Gastroesophageal sphincter (tissue), 4 donors: ENCODE results near the gene DYRK3. TPM values are rescaled to one million over a fixed set of nuclear protein-coding genes. Genes with fewer than 3 reads are reported as not detected.

Source experiments
- ATAC-seq: fragments of 150-250 bp; one replicate; pipeline ENCODE4 v1.9.1; 2016; ENCODE audit warnings: mild to moderate bottlenecking, moderate library complexity
- H3K27ac ChIP-seq, 4 donors: fragments of 200-600 bp; sonication (generic) in 3 of 4; 1 replicate in 3 of 4; 2 replicates in 1 of 4; pipeline ENCODE4 v1.5.1; 2016 to 2019
- H3K27me3 ChIP-seq: fragments of 200-600 bp; sonication (generic); one replicate; pipeline ENCODE4 v1.5.1; 2019
- H3K36me3 ChIP-seq, 2 donors: fragments of 200-600 bp; sonication (generic); one replicate each; pipeline ENCODE4 v1.5.1; 2019; ENCODE audit warnings: control low read depth in 1 of 2
- H3K4me1 ChIP-seq, 3 donors: fragments of 200-600 bp; sonication (generic); 1 replicate in 2 of 3; 2 replicates in 1 of 3; pipeline ENCODE4 v1.5.1; 2016 to 2019; ENCODE audit warnings: control low read depth in 2 of 3
- H3K4me3 ChIP-seq, 2 donors: fragments of 200-600 bp; sonication (generic); one replicate each; pipeline ENCODE4 v1.5.1; 2019; ENCODE audit warnings: mild to moderate bottlenecking in 1 of 2, moderate library complexity in 1 of 2
- H3K9me3 ChIP-seq, 3 donors: fragments of 200-600 bp; sonication (generic); one replicate each; pipeline ENCODE4 v1.5.1; 2017 to 2019; ENCODE audit warnings: control low read depth in 2 of 3
- CTCF ChIP-seq, 4 experiments: fragments of 200-600 bp in 2 of 4; fragments of 450-650 bp in 2 of 4; sonication (generic) in 1 of 4; IDR thresholded peaks; one replicate each; pipeline ENCODE4 v1.5.1; 2017 to 2019; ENCODE audit warnings: antibody characterized with exemption in 4 of 4, mild to moderate bottlenecking in 2 of 4, moderate library complexity in 2 of 4
- EP300 ChIP-seq: sonication (generic); formaldehyde crosslinking; IDR thresholded peaks from one replicate; pipeline ENCODE4 v1.6.1; 2017; ENCODE audit warnings: antibody characterized with exemption, mild to moderate bottlenecking
- POLR2A ChIP-seq, 2 donors: fragments of 450-650 bp; IDR thresholded peaks; one replicate each; pipeline ENCODE4 v1.6.1; 2017; ENCODE audit warnings: antibody characterized with exemption in 2 of 2, mild to moderate bottlenecking in 2 of 2, moderate library complexity in 1 of 2
- POLR2AphosphoS5 ChIP-seq: sonication (generic); formaldehyde crosslinking; IDR thresholded peaks from one replicate; pipeline ENCODE4 v1.6.1; 2017; ENCODE audit warnings: antibody characterized with exemption
- WGBS, 2 donors: methylation state at CpG; one replicate each; pipeline ENCODE4 v1.1.5; 2018; ENCODE audit warnings: low coverage in 1 of 2; 5-methylcytosine and 5-hydroxymethylcytosine counted together
- total RNA-seq, 4 donors: library from RNA; depleted of rRNA; stranded (reverse); fragments of >200 nt; gene quantifications; one replicate each; pipeline ENCODE4 v1.1.0, GENCODE V29; 2016

The DYRK3 gene
- total RNA-seq, 4 donors from 2014 or later: 5.0 to 14.9 (median 8.4) TPM

- Histone ChIP-seq H3K9me3 (no peaks in the 10 kb centered on the region), H3K27ac (peak overlapping the region; percentile 94 to 99 (median 98)), H3K4me1 (peaks cover 8 to 50% (median 34%) of the 10 kb centered on the region in 3 donors), H3K27me3 (no peaks in the 10 kb centered on the region), H3K36me3 (no peaks in the 10 kb centered on the region), H3K4me3 (peak overlapping the region; percentile 83 to 87)
- 4% methylated on average over 11 of the region's 48 CpGs; no CpG with 5 or more reads in 1 of the 2 donors for WGBS, 2 donors
- TF ChIP-seq EP300: no peak
- TF ChIP-seq POLR2A (IDR thresholded peaks at IDR 0.05): no peak
- no peak for TF ChIP-seq CTCF (IDR thresholded peaks at IDR 0.05)
- TF ChIP-seq POLR2AphosphoS5: no peak
- peak; percentile 65 for ATAC-seq
Measured at GRCh38 chr1:206685334-206685768, 50.0 kb downstream of the DYRK3 start.

GRCh38 chr1:206685769-206686477, 50.6 kb downstream of the DYRK3 start:
- peak; percentile 51 to 60 for TF ChIP-seq POLR2A (IDR thresholded peaks at IDR 0.05)
- no peak for TF ChIP-seq EP300
- TF ChIP-seq CTCF (IDR thresholded peaks at IDR 0.05): peak in 1 of 4 experiments; percentile 6
- peak; percentile 75 for TF ChIP-seq POLR2AphosphoS5
- WGBS, 2 donors: 0% methylated on average over 9 of the region's 48 CpGs; no CpG with 5 or more reads in 1 of the 2 donors
- peak; percentile 76 for ATAC-seq

GRCh38 chr1:206686478-206687249, 51.3 kb downstream of the DYRK3 start:
- peak overlapping the region; percentile 83 to 87 for H3K4me3 ChIP-seq
- no peaks in the 10 kb centered on the region for H3K27me3 ChIP-seq
- H3K27ac ChIP-seq: peak overlapping the region; percentile 94 to 99 (median 98)
- ATAC-seq: no peak
- TF ChIP-seq POLR2AphosphoS5 (no peak), POLR2A (IDR thresholded peaks at IDR 0.05) (no peak), EP300 (no peak), CTCF (IDR thresholded peaks at IDR 0.05) (no peak)
- no peaks in the 10 kb centered on the region for H3K36me3 ChIP-seq
- H3K9me3 ChIP-seq: no peaks in the 10 kb centered on the region
- WGBS, 2 donors: 4 to 7% methylated on average over 6 to 7 of the region's 8 CpGs
- H3K4me1 ChIP-seq: peaks cover 15 to 63% (median 45%) of the 10 kb centered on the region in 3 donors

More at GRCh38 chr1:206685769-206686477, 50.6 kb downstream of the DYRK3 start:
- H3K4me1 ChIP-seq: peaks cover 13 to 56% (median 40%) of the 10 kb centered on the region in 3 donors
- H3K9me3 ChIP-seq: no peaks in the 10 kb centered on the region
- H3K27me3 ChIP-seq: no peaks in the 10 kb centered on the region
- H3K36me3 ChIP-seq: no peaks in the 10 kb centered on the region
- peak overlapping the region; percentile 83 to 87 for H3K4me3 ChIP-seq
- H3K27ac ChIP-seq: peak overlapping the region; percentile 94 to 99 (median 98)

- H3K4me1 ChIP-seq: peaks cover 23 to 71% (median 53%) of the 10 kb centered on the region in 3 donors
- no peaks in the 10 kb centered on the region for H3K9me3 ChIP-seq
- peak overlapping the region; percentile 94 to 99 (median 98) for H3K27ac ChIP-seq
- H3K4me3 ChIP-seq: peak overlapping the region in 1 of 2 donors; percentile 83
- no peak for ATAC-seq
- no peak for TF ChIP-seq EP300
- no peaks in the 10 kb centered on the region for H3K36me3 ChIP-seq
- 11 to 24% methylated on average over 7 of the region's 7 CpGs for WGBS, 2 donors
- H3K27me3 ChIP-seq: no peaks in the 10 kb centered on the region
Measured at GRCh38 chr1:206687251-206687914, 52.0 kb downstream of the DYRK3 start.

GRCh38 chr1:206687915-206688442, 52.6 kb downstream of the DYRK3 start:
- TF ChIP-seq POLR2A (IDR thresholded peaks at IDR 0.05): no peak
- TF ChIP-seq POLR2AphosphoS5: peak; percentile 82
- Histone ChIP-seq H3K4me1 (peaks cover 24 to 77% (median 58%) of the 10 kb centered on the region in 3 donors), H3K27ac (peak overlapping the region in 3 of 4 donors; percentile 98 to 99 (median 99)), H3K4me3 (peak overlapping the region in 1 of 2 donors; percentile 83), H3K27me3 (no peaks in the 10 kb centered on the region), H3K36me3 (no peaks in the 10 kb centered on the region), H3K9me3 (no peaks in the 10 kb centered on the region)
- ATAC-seq: no peak
- WGBS, 2 donors: 38% methylated on average over 1 to 2 of the region's 2 CpGs
